ENCODE measurements around the gene TSPAN33.

TSPAN33 gene

GRCh38 chr7:129136887-129137642 lies 7.4 kb upstream of the TSPAN33 start:
- no peak for DNase-seq (ENCODE audit: low read depth)

DNA sequence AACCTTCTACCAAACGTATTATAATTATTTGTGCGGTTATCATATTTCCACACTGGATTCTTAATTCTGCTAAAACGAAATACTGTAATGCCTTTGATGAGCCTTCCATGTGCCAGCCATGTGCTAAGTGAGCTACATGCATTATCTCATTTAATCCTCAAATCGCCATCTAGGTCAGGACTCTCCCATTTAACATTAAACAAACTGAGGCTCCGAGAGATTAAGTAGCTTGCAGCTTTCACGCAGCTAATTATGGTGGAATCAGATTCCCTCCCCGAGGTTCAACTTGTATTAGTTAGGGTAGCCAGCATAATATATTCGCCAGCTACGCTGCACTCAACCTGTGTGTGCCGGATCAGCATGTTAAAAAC lies 798 bp upstream of the TSPAN33 start:
- DNase-seq (ENCODE audit: low read depth) = no peak

DNA sequence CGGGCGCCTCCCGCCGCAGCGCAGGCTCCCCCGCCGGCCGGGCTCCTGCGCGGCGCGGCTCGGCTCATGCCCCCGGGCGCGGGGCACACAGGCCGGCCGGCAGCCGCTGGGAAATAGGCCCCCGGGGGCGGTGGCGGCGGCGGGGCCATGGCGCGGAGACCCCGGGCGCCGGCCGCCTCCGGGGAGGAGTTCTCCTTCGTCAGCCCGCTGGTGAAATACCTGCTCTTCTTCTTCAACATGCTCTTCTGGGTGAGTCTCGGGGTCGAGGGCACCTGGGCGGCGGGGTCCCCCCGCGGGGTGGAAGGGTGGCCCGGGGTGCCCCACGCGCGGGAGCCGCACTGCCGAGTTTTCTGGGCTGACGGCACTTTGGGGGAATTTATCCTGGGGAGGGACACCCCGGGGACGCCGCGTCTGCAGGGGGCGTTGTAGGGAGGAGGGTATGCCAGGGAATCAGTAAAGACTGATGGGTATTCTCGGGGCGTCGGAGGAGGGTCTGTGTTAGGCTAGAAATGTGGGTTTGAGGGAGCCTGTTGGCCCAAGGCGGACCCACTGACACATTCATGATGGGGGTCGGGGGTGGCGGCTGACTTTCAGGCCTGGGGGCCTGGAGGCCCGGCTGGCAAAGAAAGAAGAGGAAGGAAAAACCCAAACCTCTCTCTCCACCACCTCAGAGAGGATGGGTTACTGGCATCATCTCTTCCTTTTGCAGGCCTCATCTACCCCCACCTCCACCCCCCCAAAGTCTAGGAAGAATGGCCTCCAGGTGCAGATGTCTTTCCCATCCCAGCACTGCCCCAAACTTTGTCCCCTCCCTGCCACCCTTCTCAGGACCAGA lies 544 bp downstream of the TSPAN33 start:
- DNase-seq (ENCODE audit: low read depth) = no peak

GRCh38 chr7:129146237-129146979 lies 1.9 kb downstream of the TSPAN33 start:
- no peak for DNase-seq (ENCODE audit: low read depth)

DNA sequence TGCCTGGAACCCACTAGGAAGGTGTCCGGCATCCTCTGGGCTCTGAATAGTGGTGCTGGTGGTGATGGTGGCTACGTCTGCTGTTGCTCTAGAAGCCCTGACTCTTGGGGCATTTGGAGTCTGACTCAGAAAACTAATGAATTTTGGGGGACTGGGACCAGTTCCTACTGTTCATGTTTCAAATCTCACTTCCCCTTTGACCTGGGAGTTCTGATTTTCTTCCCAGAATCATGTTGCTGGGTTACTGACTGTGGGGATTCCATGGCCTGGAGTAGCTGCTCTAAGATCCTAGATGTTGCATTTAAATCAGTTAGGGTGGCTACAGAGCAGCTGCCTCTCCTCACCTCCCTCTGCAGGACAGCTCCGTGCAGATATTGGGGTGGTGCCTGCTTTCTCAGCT lies 3.2 kb downstream of the TSPAN33 start:
- DNase-seq (ENCODE audit: low read depth) = no peak

DNA sequence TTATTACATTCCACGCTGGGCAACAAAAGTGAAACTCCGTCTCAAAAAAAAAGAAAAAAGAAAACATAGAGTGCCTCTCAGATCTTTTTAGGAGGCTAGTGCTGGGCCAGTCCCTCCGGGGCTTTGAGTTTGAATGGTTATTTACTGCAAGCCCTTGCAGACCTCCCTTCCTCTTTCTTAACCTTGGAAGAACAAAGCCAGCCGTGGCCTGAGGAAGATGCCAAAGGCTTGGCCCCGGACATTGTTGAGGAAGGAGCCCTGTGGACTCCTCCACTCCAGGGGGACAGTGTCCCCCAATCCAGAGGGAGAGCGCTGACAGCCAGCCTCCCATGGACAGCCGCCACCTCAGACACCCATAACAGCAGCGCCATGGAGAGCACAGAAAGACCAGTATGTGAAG lies 5.0 kb downstream of the TSPAN33 start:
- no peak for DNase-seq (ENCODE audit: low read depth)

- DNase-seq (ENCODE audit: low read depth) = no peak
Measured at GRCh38 chr7:129150199-129150996, 5.9 kb downstream of the TSPAN33 start.

DNA sequence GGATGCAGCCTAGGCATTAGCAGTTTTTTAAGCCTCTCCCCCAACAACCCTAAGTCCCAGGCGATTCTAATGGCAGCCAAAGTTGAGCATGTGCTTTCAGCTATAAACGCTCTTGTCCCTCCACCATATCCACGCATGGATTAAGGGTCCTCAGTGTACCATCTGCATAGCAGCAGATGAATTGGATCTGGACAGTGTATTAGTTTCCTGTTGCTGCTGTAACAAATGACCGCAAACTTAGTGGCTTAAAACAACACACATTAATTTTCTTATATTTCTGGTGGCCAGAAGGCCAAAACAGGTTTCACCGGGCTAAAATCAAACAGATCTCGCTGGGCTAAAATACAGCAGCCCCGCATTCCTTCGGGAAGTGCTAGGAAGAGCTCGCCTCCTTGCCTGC lies 13.1 kb downstream of the TSPAN33 start:
- DNase-seq (ENCODE audit: low read depth) = no peak

DNA sequence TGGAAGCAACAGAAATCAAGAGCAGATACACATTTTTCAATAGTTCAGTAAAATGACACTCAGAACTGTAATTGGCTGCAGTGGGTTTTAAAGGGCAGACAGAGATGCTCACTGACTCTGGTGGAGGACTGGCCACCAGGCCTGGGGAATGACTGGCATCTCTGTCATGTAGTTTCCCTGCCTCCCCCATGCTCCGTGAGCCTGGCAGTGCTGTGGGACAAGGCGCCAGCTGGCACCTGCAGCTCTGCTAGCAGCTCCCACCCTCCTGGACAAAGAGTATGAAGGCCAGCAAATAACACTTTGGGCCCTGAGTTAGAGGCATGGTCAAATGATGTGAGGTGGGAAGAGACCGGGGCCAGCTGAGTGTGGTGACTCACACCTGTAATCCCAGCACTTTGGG lies 15.0 kb downstream of the TSPAN33 start:
- DNase-seq (ENCODE audit: low read depth) = no peak

- DNase-seq (ENCODE audit: low read depth) = no peak
Measured at GRCh38 chr7:129160161-129160905, 15.8 kb downstream of the TSPAN33 start.

GRCh38 chr7:129161524-129162225 lies 17.2 kb downstream of the TSPAN33 start:
- DNase-seq (ENCODE audit: low read depth) = no peak

GRCh38 chr7:129162732-129163131 lies 18.2 kb downstream of the TSPAN33 start:
- DNase-seq (ENCODE audit: low read depth) = no peak

- DNase-seq (ENCODE audit: low read depth) = no peak
Measured at GRCh38 chr7:129163875-129164544, 19.5 kb downstream of the TSPAN33 start.

GRCh38 chr7:129166745-129167144 lies 22.2 kb downstream of the TSPAN33 start:
- no peak for DNase-seq (ENCODE audit: low read depth)

DNA sequence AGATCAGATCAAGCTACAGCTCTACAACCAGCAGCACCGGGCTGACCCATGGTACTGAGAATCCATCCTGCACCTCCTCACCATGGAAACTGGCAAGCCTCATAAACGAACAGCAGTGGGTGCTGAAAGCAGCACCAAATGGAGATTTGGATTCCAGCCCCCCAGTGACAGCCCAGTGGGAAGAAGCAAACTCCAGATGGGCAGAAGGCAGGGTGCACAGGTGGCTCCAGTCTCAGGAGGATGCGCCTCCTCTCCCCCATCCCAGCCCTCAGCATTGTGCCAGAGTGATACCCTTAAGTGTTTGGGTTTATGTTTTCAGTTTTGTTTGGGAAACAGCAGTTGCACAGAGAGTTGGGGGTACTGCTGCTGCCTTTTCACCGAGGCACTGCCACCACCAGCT lies 23.3 kb downstream of the TSPAN33 start:
- DNase-seq (ENCODE audit: low read depth) = no peak

GRCh38 chr7:129168231-129169021 lies 23.9 kb downstream of the TSPAN33 start:
- no peak for DNase-seq (ENCODE audit: low read depth)

DNA sequence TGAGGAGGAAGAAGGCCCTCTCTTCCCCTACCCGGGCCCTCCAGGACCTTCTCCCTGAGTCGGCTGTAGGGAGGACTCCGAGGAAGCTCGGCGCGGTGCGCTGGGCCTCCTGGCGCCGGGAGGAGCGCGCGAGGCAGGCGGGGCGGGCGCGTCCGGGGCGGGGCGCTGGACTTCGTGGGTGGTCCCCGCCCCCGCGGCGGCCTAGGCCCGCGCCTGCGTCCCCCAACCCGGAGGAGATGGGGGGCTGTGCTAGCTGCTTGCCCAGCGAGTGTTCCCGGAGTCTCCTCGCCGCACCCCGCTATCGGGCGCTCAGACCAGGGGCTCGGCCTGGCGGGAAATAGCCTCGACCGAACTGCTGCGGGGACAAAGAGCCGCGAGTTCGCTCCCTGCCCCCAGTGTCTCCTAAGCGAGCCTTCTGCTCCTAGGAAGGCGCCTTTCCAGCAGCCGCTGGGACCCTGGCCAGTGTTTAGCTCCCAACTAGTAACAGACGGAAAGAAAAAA lies 24.7 kb downstream of the TSPAN33 start:
- DNase-seq (ENCODE audit: low read depth) = no peak

GRCh38 chr7:129169686-129170440 lies 25.4 kb downstream of the TSPAN33 start:
- no peak for DNase-seq (ENCODE audit: low read depth)
